Retinal pigment epithelial cell (primary cell): ENCODE results near the gene C19orf73.

Experiments
- DNase-seq: peaks from one replicate; pipeline ENCODE4 v3.0.0-alpha.2; 2010; ENCODE audit warnings: low read depth
- H3K4me3 ChIP-seq: 2 replicates; pipeline ENCODE4 v1.5.1; 2011; ENCODE audit warnings: mild to moderate bottlenecking, low read length, control low read depth, moderate library complexity
- CTCF ChIP-seq: conservative IDR thresholded peaks from 2 replicates; pipeline ENCODE4 v1.5.1; 2011; ENCODE audit warnings: low read depth, low read length, control low read depth, inconsistent platforms

Gene C19orf73

GRCh38 chr19:49070416-49070815 lies 48.5 kb downstream of the C19orf73 start:
- H3K4me3 ChIP-seq: no peak overlapping the region
- no peak for DNase-seq
- TF ChIP-seq CTCF: no peak

GRCh38 chr19:49069026-49069425 lies 49.9 kb downstream of the C19orf73 start:
- no peak for TF ChIP-seq CTCF
- no peak for DNase-seq

More at GRCh38 chr19:49069026-49069425, 49.9 kb downstream of the C19orf73 start:
- H3K4me3 ChIP-seq: no peak overlapping the region
